Measurements from ENCODE around the gene DDX23. TPM values are rescaled to one million over a fixed set of nuclear protein-coding genes. Genes with fewer than 3 reads are reported as not detected.

DDX23 gene
- total and polyA plus RNA-seq, 12 donors = 17.0 to 44.7 (median 30.8) TPM

GRCh38 chr12:48824112-48824511 is 27.9 kb downstream of the DDX23 start:
- peaks cover 0 to 7% (median 0%) of the 10 kb centered on the region in 7 donors for H3K27me3 ChIP-seq
- TF ChIP-seq CTCF (IDR thresholded peaks at IDR 0.05) = no peak
- intact Hi-C loops (cut with DNase I) = no loop called here
- no peak for ATAC-seq
- H3K4me3 ChIP-seq = no peak overlapping the region
- no peak overlapping the region for H3K27ac ChIP-seq
- no peaks in the 10 kb centered on the region for H3K9me3 ChIP-seq
- peaks cover 0 to 6% (median 3%) of the 10 kb centered on the region in 9 donors for H3K4me1 ChIP-seq
- no peak for DNase-seq
- 87 to 89% methylated on average over 12 of the region's 12 CpGs for WGBS, 2 donors
- H3K36me3 ChIP-seq = peaks cover 0 to 61% (median 8%) of the 10 kb centered on the region in 9 donors

- Histone ChIP-seq H3K27ac (no peak overlapping the region), H3K4me1 (peaks cover 0 to 13% (median 7%) of the 10 kb centered on the region in 9 donors), H3K4me3 (no peak overlapping the region), H3K36me3 (peaks cover 0 to 52% (median 3%) of the 10 kb centered on the region in 9 donors), H3K27me3 (peaks cover 0 to 15% (median 0%) of the 10 kb centered on the region in 7 donors), H3K9me3 (no peaks in the 10 kb centered on the region)
- 89 to 93% methylated on average over 11 of the region's 11 CpGs for WGBS, 2 donors
- intact Hi-C loops (cut with DNase I) = no loop called here
- no peak for DNase-seq
- TF ChIP-seq CTCF (IDR thresholded peaks at IDR 0.05) = no peak
- no peak for ATAC-seq
Measured at GRCh38 chr12:48823281-48823680, 28.7 kb downstream of the DDX23 start.

- peaks cover 0 to 20% (median 0%) of the 10 kb centered on the region in 7 donors for H3K27me3 ChIP-seq
- peaks cover 0 to 18% (median 11%) of the 10 kb centered on the region in 9 donors for H3K4me1 ChIP-seq
- DNase-seq (no peak), ATAC-seq (no peak)
- no peaks in the 10 kb centered on the region for H3K9me3 ChIP-seq
- intact Hi-C loops (cut with DNase I) = no loop called here
- 73 to 85% methylated on average over 2 of the region's 2 CpGs for WGBS, 2 donors
- no peak for TF ChIP-seq CTCF (IDR thresholded peaks at IDR 0.05)
- H3K4me3 ChIP-seq = no peak overlapping the region
- H3K27ac ChIP-seq = no peak overlapping the region
- H3K36me3 ChIP-seq = peaks cover 0 to 47% (median 0%) of the 10 kb centered on the region in 9 donors
Measured at GRCh38 chr12:48822711-48823110, 29.3 kb downstream of the DDX23 start.

- Histone ChIP-seq H3K9me3 (no peaks in the 10 kb centered on the region), H3K27me3 (peaks cover 0 to 25% (median 0%) of the 10 kb centered on the region in 7 donors), H3K36me3 (peaks cover 0 to 41% (median 0%) of the 10 kb centered on the region in 9 donors), H3K27ac (no peak overlapping the region), H3K4me3 (no peak overlapping the region), H3K4me1 (peaks cover 0 to 22% (median 16%) of the 10 kb centered on the region in 9 donors)
- intact Hi-C loops (cut with DNase I) = no loop called here
- DNase-seq (no peak), ATAC-seq (no peak)
- TF ChIP-seq CTCF (IDR thresholded peaks at IDR 0.05) = no peak
- WGBS, 2 donors = 87 to 92% methylated on average over 5 of the region's 5 CpGs
Measured at GRCh38 chr12:48822139-48822538, 29.8 kb downstream of the DDX23 start.

Data from heart right ventricle (tissue), 16 donors.